Neural cell (in vitro differentiated cells): ENCODE data around the gene LRRC8E.

Experiments
- EP300 ChIP-seq: fragments of 450-650 bp; conservative IDR thresholded peaks from 2 replicates; pipeline ENCODE4 v1.6.1; 2014; ENCODE audit warnings: antibody characterized with exemption, mild to moderate bottlenecking, moderate library complexity; ENCODE audit not compliant: poor library complexity, severe bottlenecking
- EZH2 ChIP-seq: fragments of 200-600, 300-800 bp; shearing (Covaris generic), sonication (generic); IDR thresholded peaks from 2 replicates; pipeline ENCODE4 v1.6.1; 2014; ENCODE audit warnings: antibody characterized with exemption, low read length, borderline replicate concordance, mild to moderate bottlenecking; ENCODE audit not compliant: insufficient read depth, poor library complexity, severe bottlenecking
- POLR2AphosphoS5 ChIP-seq: IDR thresholded peaks from 2 replicates; pipeline ENCODE4 v1.6.1; 2012
- SMC3 ChIP-seq: fragments of 450-650 bp; conservative IDR thresholded peaks from 2 replicates; pipeline ENCODE4 v1.6.1; 2014; ENCODE audit warnings: antibody characterized with exemption, mild to moderate bottlenecking, moderate library complexity; ENCODE audit not compliant: poor library complexity
- TF ChIP-seq, protein P1 (sequence below): fragments of 450-650 bp; IDR thresholded peaks from 2 replicates; pipeline ENCODE4 v1.5.1; 2014; ENCODE audit warnings: antibody characterized with exemption, mild to moderate bottlenecking, moderate library complexity; ENCODE audit not compliant: poor library complexity, severe bottlenecking

DNA sequence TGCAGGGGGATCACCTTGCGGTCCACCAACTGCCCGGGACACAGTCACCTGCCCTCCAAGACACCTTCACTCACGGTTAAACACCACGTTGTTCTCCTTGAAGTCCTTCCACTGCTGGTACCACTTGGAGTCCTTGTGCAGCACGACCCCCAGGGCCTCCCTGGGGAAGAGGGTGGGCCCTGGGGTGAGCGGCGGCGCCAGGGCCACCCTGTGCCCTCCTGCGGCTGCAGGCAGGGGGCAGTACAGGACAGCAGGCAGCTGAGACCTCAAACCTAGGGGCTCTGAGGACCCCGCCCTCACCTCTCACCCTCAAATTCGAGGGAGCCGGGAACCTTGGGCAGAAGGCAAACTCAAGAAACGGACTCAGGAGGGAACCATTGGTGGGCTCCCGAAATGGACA is 45.1 kb downstream of the LRRC8E start:
- TF ChIP-seq, protein P1, sequence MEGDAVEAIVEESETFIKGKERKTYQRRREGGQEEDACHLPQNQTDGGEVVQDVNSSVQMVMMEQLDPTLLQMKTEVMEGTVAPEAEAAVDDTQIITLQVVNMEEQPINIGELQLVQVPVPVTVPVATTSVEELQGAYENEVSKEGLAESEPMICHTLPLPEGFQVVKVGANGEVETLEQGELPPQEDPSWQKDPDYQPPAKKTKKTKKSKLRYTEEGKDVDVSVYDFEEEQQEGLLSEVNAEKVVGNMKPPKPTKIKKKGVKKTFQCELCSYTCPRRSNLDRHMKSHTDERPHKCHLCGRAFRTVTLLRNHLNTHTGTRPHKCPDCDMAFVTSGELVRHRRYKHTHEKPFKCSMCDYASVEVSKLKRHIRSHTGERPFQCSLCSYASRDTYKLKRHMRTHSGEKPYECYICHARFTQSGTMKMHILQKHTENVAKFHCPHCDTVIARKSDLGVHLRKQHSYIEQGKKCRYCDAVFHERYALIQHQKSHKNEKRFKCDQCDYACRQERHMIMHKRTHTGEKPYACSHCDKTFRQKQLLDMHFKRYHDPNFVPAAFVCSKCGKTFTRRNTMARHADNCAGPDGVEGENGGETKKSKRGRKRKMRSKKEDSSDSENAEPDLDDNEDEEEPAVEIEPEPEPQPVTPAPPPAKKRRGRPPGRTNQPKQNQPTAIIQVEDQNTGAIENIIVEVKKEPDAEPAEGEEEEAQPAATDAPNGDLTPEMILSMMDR = no peak
- no peak for TF ChIP-seq EZH2
- no peak for TF ChIP-seq SMC3
- TF ChIP-seq EP300 = no peak
- no peak for TF ChIP-seq POLR2AphosphoS5
